HepG2 (cell line): ENCODE results near the gene GPD1. TPM values are rescaled to one million over a fixed set of nuclear protein-coding genes. Genes with fewer than 3 reads are reported as not detected.

Experiments used
- ATAC-seq: fragments of 200-7000 bp; cut with Tn5 transposase; 3 replicates; pipeline ENCODE4 v1.9.1; 2020; ENCODE audit warnings: mild to moderate bottlenecking, moderate library complexity
- BruUV-seq: library from RNA; stranded (reverse); fragments of 400-500 nt; replicated peaks from 2 replicates; lab custom pipeline; 2021; lab: Mats Ljungman, UMichigan
- CTCF ChIA-PET: fragments of 300-600 bp; formaldehyde crosslinking; extraction: SDS; loops from one replicate; lab custom pipeline; 2021; ENCODE audit warnings: low total read pairs, inconsistent platforms, low intra/inter-chr PET ratio; lab: Yijun Ruan, JAX
- POLR2A ChIA-PET: fragments of 350-600 bp; sonication (Branson Sonifier 250); formaldehyde crosslinking; loops from one replicate; lab custom pipeline; 2020; ENCODE audit warnings: antibody characterized with exemption, inconsistent platforms; lab: Yijun Ruan, JAX
- DNase-seq: peaks from one replicate; pipeline ENCODE4 v3.0.0-alpha.2; 2015; ENCODE audit warnings: low spot score
- FAIRE-seq: peaks from 3 replicates; lab custom pipeline; 2011; peaks lifted over from hg19 to GRCh38; lab: Jason Lieb, UNC
- H2AFZ ChIP-seq: one replicate; pipeline ENCODE4 v1.6.1; 2011; ENCODE audit warnings: low read length, inconsistent platforms
- H3K27ac ChIP-seq: fragments of 300-600 bp; 3 replicates; pipeline ENCODE4 v1.8.0; 2011; ENCODE audit warnings: mixed run types, mild to moderate bottlenecking, mixed read lengths, low read length, inconsistent platforms; ENCODE audit not compliant: insufficient read depth; ENCODE audit errors: extremely low read length
- H3K27me3 ChIP-seq, 2 experiments: fragments of 200-600 bp in 1 of 2; 2 replicates in 1 of 2; 3 replicates in 1 of 2; pipeline versions ENCODE4 v1.6.0 to v1.8.0; 2011; ENCODE audit warnings: low read length in 2 of 2, mild to moderate bottlenecking in 2 of 2, moderate library complexity in 2 of 2, inconsistent platforms in 1 of 2; ENCODE audit not compliant: insufficient read depth in 2 of 2, control insufficient read depth in 1 of 2
- H3K36me3 ChIP-seq, 2 experiments: fragments of 200-600 bp in 1 of 2; replicated peaks in 1 of 2; 2 replicates in 1 of 2; 3 replicates in 1 of 2; pipeline versions ENCODE4 v1.5.1 to v1.8.0; 2011; ENCODE audit warnings: low read length in 2 of 2, inconsistent platforms in 1 of 2; ENCODE audit not compliant: insufficient read depth in 2 of 2, control insufficient read depth in 1 of 2
- H3K4me1 ChIP-seq: 2 replicates; pipeline ENCODE4 v1.5.1; 2012; ENCODE audit warnings: low read length, inconsistent platforms; ENCODE audit not compliant: insufficient read depth
- H3K4me2 ChIP-seq: 2 replicates; pipeline ENCODE4 v1.6.0; 2011; ENCODE audit warnings: low read depth, low read length, inconsistent platforms
- H3K4me3 ChIP-seq, 3 experiments: fragments of 200-600 bp in 1 of 3; sonication (generic), shearing (Covaris generic) in 1 of 3; replicated peaks in 1 of 3; 2 replicates each; pipeline ENCODE4 v1.5.1; 2011 to 2016; ENCODE audit warnings: low read length in 3 of 3, inconsistent platforms in 2 of 3, low read depth in 2 of 3, mild to moderate bottlenecking in 2 of 3, control low read depth in 1 of 3, mixed read lengths in 1 of 3; ENCODE audit not compliant: insufficient read depth in 1 of 3
- H3K79me2 ChIP-seq: one replicate; pipeline ENCODE4 v1.6.1; 2011; ENCODE audit warnings: low read length, inconsistent platforms; ENCODE audit not compliant: insufficient read depth
- H3K9ac ChIP-seq: 2 replicates; pipeline ENCODE4 v1.6.0; 2011; ENCODE audit warnings: mild to moderate bottlenecking, low read depth, low read length, inconsistent platforms; ENCODE audit not compliant: insufficient read depth
- H3K9me3 ChIP-seq: 2 replicates; pipeline ENCODE4 v1.5.1; 2012; ENCODE audit warnings: mild to moderate bottlenecking, low read length
- H4K20me1 ChIP-seq: 2 replicates; pipeline ENCODE4 v1.6.0; 2011; ENCODE audit warnings: inconsistent platforms, mild to moderate bottlenecking, low read length, moderate library complexity; ENCODE audit not compliant: insufficient read depth
- FOXK2 ChIP-seq: fragments of 450-650 bp; IDR thresholded peaks from 2 replicates; pipeline ENCODE4 v1.6.1; 2016
- KMT2A ChIP-seq: sonication (generic); formaldehyde crosslinking; IDR thresholded peaks from 2 replicates; pipeline ENCODE4 v1.4.0; 2020; ENCODE audit warnings: missing genetic modification reagents
- MTA3 ChIP-seq: sonication (generic); formaldehyde crosslinking; IDR thresholded peaks from 2 replicates; pipeline ENCODE4 v1.4.0; 2020; ENCODE audit warnings: missing genetic modification reagents
- NKX3-1 ChIP-seq: sonication (generic); formaldehyde crosslinking; IDR thresholded peaks from 2 replicates; pipeline ENCODE4 v1.5.0; 2020; ENCODE audit warnings: missing genetic modification reagents
- PLRG1 ChIP-seq: fragments of 450-650 bp; conservative IDR thresholded peaks from 2 replicates; pipeline ENCODE4 v1.6.1; 2016
- RAD51 ChIP-seq: fragments of 450-650 bp; IDR thresholded peaks from 2 replicates; pipeline ENCODE4 v1.6.1; 2016; ENCODE audit warnings: borderline replicate concordance
- TMF1 ChIP-seq: sonication (generic); formaldehyde crosslinking; IDR thresholded peaks from 2 replicates; pipeline ENCODE4 v1.8.1; 2022; ENCODE audit warnings: low read depth, missing genetic modification reagents
- ZNF468 ChIP-seq: sonication (generic); formaldehyde crosslinking; IDR thresholded peaks from 2 replicates; pipeline ENCODE4 v1.8.0; 2022; ENCODE audit warnings: mild to moderate bottlenecking, moderate library complexity, missing genetic modification reagents
- ZNF841 ChIP-seq: sonication (generic); formaldehyde crosslinking; IDR thresholded peaks from 2 replicates; pipeline ENCODE4 v1.8.1; 2023; ENCODE audit warnings: missing genetic modification reagents, borderline replicate concordance
- ZSCAN31 ChIP-seq: sonication (generic); formaldehyde crosslinking; IDR thresholded peaks from 2 replicates; pipeline ENCODE4 v1.5.0; 2020; ENCODE audit warnings: low read depth, mild to moderate bottlenecking, missing genetic modification reagents
- ZZZ3 ChIP-seq: sonication (generic); formaldehyde crosslinking; IDR thresholded peaks from 2 replicates; pipeline ENCODE4 v1.4.0; 2020; ENCODE audit warnings: missing genetic modification reagents, mild to moderate bottlenecking, borderline replicate concordance
- WGBS: methylation state at CpG from one replicate; pipeline ENCODE4 v1.1.6; 2017; ENCODE audit warnings: low lambda C conversion rate; 5-methylcytosine and 5-hydroxymethylcytosine counted together
- in situ Hi-C: cut with HindIII; loops from 2 replicates; pipeline ENCODE4 v1.10.0; 2017; ENCODE audit warnings: low pct_unique_long_range_greater_than_20kb; ENCODE audit not compliant: extremely low pct_ligation_motif_present
- intact Hi-C: fragments of 100-400 bp; cut with micrococcal nuclease; formaldehyde crosslinking; loops from one replicate; pipeline ENCODE4 v1.10.0; 2022; ENCODE audit not compliant: unreplicated experiment
- polyA plus RNA-seq, 8 experiments: library from polyadenylated mRNA; depleted of rRNA in 3 of 8; stranded (reverse) in 7 of 8; unstranded in 1 of 8; fragments of >200 nt; fragmentation: Illumina TruSeq in 4 of 8; extraction: Trizol in 4 of 8; gene quantifications; 2 replicates each; pipeline versions ENCODE4 v1.2.1 to v1.2.3, GENCODE V29; 2011 to 2016; ENCODE audit warnings: low read depth in 4 of 8, missing spikeins in 1 of 8, mixed read lengths in 1 of 8; ENCODE audit not compliant: insufficient read depth in 1 of 8
- total RNA-seq, 5 experiments: library from RNA; depleted of rRNA; stranded (reverse); fragments of >200 nt; fragmentation: Illumina TruSeq; extraction: Trizol; gene quantifications; 2 replicates each; pipeline ENCODE4 v1.2.3, GENCODE V29; 2016; ENCODE audit warnings: low read depth in 1 of 5

Gene GPD1
- total and polyA plus RNA-seq, 2 of the 13 experiments (the other 11 are each of a cell fraction or from before 2014, with no cell fraction given) = 3.7 to 30.6 TPM

DNA sequence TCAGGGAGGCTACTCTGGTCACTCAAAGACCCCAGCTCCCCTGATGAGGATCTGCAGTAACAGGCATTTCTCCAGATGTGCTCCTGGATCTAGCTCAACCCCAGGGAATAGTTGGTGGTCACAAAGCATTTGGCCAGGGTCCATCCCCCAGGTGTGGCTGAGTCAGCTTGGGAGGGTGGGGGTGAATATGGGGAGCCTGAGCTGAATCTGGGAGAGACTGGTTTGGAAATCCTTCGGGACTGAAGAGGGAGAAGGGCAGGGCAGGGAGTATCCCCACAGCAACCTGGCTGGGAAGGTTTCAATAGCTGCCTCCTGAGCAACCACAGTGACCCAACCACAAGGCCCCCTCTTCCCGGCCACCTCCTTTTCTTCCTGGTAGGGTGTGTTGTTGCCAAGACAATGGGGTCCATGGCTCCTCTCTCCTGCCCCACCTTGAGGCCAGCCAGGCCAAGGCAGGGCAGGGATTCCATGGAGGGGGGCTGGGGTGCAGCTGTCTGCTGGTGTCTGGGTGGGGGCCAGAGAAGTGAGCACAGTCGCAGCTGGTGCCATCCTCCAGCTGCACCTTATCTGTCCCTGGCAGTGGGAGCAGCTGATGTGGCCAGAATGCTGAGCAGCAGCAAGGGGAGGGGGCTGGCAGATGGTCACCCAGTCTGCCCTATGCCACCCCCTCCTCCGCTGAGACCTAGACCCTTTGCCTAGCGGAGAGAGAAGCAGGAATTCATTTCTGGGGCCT, 40.9 kb upstream of the GPD1 start:
- Histone ChIP-seq H3K9ac (no peak overlapping the region), H3K27ac (no peak overlapping the region), H3K4me3 (no peak overlapping the region), H2AFZ (no peak overlapping the region), H3K9me3 (no peaks in the 10 kb centered on the region), H3K27me3 (peaks cover 0 to 14% of the 10 kb centered on the region in 2 experiments; a peak in 3 of 5 replicates), H4K20me1 (no peaks in the 10 kb centered on the region), H3K4me1 (0 out of 2 replicates have a peak, but pooled peaks cover 5% of the 10 kb centered on the region), H3K4me2 (no peak overlapping the region), H3K79me2 (no peaks in the 10 kb centered on the region), H3K36me3 (no peaks in the 10 kb centered on the region)
- WGBS = 13% methylated on average over 5 of the region's 5 CpGs
- no peak for TF ChIP-seq ZZZ3 (CRISPR knock-in tag)
- TF ChIP-seq FOXK2 = no peak
- TF ChIP-seq ZNF841 (CRISPR knock-in tag) = no peak
- intact Hi-C loops = no loop called here
- ChIA-PET POLR2A (no interaction called here), CTCF (no interaction called here)
- FAIRE-seq (no peak), DNase-seq (no peak), ATAC-seq (no peak)
- no TSS peak for BruUV-seq
- in situ Hi-C loops = no loop called here

DNA sequence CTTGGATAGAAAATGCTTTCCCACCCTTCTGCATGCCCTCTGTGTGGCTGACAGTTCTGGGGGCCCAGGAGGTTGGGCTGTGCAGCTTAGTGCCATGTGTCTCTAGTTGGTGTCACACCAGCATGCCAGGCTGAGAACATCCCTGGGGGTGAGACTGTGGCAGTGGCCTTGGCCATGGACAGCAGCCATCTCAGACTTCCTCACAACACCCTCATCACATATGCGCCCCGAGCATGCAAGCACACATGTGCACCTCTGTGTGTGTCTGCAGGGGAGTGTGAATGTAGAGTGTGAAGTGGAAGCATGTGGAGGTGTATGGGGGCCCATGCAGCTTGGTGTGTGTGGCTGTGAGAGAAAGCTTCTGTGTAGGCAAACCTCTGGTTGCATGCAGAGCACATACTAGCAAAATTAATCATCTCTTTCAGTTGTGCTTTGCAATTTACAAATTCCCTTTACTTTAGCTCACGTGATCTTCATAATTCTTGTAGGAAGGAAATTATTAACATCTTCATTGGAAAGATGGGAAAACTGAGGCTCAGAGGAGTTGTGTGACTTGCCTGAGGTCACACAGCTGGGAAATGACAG, 38.0 kb upstream of the GPD1 start:
- no peak overlapping the region for H3K9ac ChIP-seq
- no peak overlapping the region for H3K27ac ChIP-seq
- no TSS peak for BruUV-seq
- ATAC-seq = no peak
- no peaks in the 10 kb centered on the region for H3K79me2 ChIP-seq
- no peaks in the 10 kb centered on the region; a peak in 2 of 5 replicates for H3K27me3 ChIP-seq
- CTCF ChIA-PET = no interaction called here
- no peak for TF ChIP-seq TMF1 (CRISPR knock-in tag)
- no peak for TF ChIP-seq ZNF468 (CRISPR knock-in tag)
- TF ChIP-seq RAD51 = no peak
- no peak for TF ChIP-seq NKX3-1
- TF ChIP-seq PLRG1 = no peak
- TF ChIP-seq MTA3 = no peak
- TF ChIP-seq ZSCAN31 (CRISPR knock-in tag) = no peak
- no peak for TF ChIP-seq KMT2A (CRISPR knock-in tag)
- TF ChIP-seq, all 625 proteins: peak for 0
- Histone ChIP-seq H3K36me3 (no peaks in the 10 kb centered on the region), H3K9me3 (no peaks in the 10 kb centered on the region), H4K20me1 (no peaks in the 10 kb centered on the region), H3K4me3 (no peak overlapping the region), H3K4me2 (no peak overlapping the region), H2AFZ (no peak overlapping the region), H3K4me1 (peaks cover 5% of the 10 kb centered on the region; the same call in 1 of the 2 replicates)
- POLR2A ChIA-PET = no interaction called here
- in situ Hi-C loops = no loop called here
- FAIRE-seq = no peak
- WGBS = 26% methylated on average over 3 of the region's 3 CpGs
- intact Hi-C loops = no loop called here
- no peak for DNase-seq
